ENCODE results near the gene GLP2R.
A peak's percentile ranks its signal among the peaks of the same experiment; 100 is the strongest.

Gene GLP2R

DNA sequence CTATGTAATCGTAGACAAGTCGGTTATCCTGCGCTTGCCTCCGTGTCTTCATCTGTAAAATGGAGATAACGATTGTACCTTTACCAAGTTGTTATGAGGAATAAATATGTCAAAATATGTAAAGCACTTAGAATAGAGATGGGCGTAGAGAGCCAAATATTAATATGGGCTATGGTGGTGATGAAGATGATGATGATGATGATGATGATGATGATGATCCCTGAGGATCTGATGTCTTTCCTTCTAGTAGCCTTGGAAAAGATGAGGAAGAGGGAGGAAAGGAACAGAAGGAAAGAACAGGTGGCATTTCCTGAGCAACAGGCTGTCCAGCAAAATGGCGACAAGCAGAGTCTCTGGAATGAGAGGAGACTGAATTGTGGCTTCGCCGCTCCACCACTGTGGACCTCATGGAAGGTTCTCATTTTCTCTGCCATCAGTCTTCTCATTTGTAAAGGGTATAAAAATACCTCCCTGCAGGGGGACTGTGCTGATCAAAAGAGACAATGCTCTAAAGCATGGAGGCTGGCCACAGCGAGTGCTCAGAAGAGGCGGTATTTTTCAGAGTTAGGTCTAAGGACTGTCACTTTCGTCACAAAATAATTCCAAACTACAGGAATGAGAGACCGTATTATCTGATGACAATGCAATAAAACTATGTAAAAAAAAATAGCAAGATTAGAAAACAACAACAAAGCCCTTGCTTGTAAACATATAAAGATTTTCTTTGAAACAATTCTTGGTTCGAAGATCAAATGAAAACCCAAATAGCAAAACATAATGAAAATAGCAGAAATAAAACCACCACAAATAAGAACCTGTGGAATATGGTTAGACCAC lies 96.5 kb downstream of the GLP2R start:
- POLR2A ChIA-PET = no interaction called here
- CTCF ChIA-PET = no interaction called here
- TF ChIP-seq NFRKB (IDR thresholded peaks at IDR 0.05) (no peak), FOXM1 (IDR thresholded peaks at IDR 0.05; ENCODE audit: borderline replicate concordance) (no peak), L3MBTL2 (conservative IDR thresholded peaks at IDR 0.05) (no peak), FOXK2 (IDR thresholded peaks at IDR 0.05) (no peak), ARNT (IDR thresholded peaks at IDR 0.05) (no peak), SP1 (IDR thresholded peaks at IDR 0.05) (no peak), SUZ12 (IDR thresholded peaks at IDR 0.05) (no peak), ELF4 (IDR thresholded peaks at IDR 0.05) (no peak)
- TF ChIP-seq, protein P1, sequence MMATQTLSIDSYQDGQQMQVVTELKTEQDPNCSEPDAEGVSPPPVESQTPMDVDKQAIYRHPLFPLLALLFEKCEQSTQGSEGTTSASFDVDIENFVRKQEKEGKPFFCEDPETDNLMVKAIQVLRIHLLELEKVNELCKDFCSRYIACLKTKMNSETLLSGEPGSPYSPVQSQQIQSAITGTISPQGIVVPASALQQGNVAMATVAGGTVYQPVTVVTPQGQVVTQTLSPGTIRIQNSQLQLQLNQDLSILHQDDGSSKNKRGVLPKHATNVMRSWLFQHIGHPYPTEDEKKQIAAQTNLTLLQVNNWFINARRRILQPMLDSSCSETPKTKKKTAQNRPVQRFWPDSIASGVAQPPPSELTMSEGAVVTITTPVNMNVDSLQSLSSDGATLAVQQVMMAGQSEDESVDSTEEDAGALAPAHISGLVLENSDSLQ (IDR thresholded peaks at IDR 0.05) = no peak
- no peak for DNase-seq (ENCODE audit: extremely low spot score)

DNA sequence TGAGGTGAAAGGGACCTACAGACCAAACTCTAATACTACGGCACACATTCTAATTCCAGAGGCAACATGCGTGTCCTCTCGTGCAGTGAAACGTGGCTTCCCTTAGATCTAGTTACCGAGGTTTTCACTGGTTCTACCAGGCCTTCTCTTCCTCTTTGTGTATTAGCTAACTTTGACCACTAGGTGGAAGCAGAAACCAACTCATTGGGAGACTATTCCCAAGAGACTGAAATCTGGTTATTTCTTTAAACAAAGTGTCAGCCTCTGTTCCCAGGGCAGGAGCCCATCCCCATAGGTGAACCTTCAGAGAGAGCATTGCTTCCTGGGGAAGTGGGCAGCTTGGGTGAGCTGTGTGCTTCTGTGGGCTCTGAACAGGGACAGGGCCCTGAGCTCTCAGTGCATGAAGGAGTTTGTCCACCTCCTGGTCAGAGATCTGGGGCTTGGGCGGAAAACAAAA lies 99.0 kb downstream of the GLP2R start:
- ChIA-PET POLR2A (no interaction called here), CTCF (interaction anchor here (0.8 to 1.3 kb wide), 4 partner anchors 17 to 692 kb away, joined by 3 to 6 read pairs (median 4); no protein-coding TSS in a partner anchor)
- no peak for TF ChIP-seq NFRKB (IDR thresholded peaks at IDR 0.05)
- peak; percentile 53 for TF ChIP-seq L3MBTL2 (conservative IDR thresholded peaks at IDR 0.05)
- peak; percentile 68 for DNase-seq (ENCODE audit: extremely low spot score)

GRCh38 chr17:9925457-9925856 lies 99.7 kb downstream of the GLP2R start:
- ChIA-PET CTCF (interaction anchor here (0.7 to 1.3 kb wide), 4 partner anchors 197 to 691 kb away, joined by 3 to 6 read pairs (median 3); no protein-coding TSS in a partner anchor), POLR2A (no interaction called here)
- no peak for DNase-seq (ENCODE audit: extremely low spot score)
- TF ChIP-seq NFRKB (IDR thresholded peaks at IDR 0.05) (no peak), FOXK2 (IDR thresholded peaks at IDR 0.05) (no peak), LEF1 (IDR thresholded peaks at IDR 0.05; ENCODE audit: borderline replicate concordance) (no peak), HDGF (IDR thresholded peaks at IDR 0.05; ENCODE audit: borderline replicate concordance) (no peak), CTBP1 (IDR thresholded peaks at IDR 0.05; ENCODE audit: borderline replicate concordance) (no peak), L3MBTL2 (conservative IDR thresholded peaks at IDR 0.05) (no peak), SUZ12 (IDR thresholded peaks at IDR 0.05) (no peak), FOXM1 (IDR thresholded peaks at IDR 0.05; ENCODE audit: borderline replicate concordance) (no peak), FOXA1 (IDR thresholded peaks at IDR 0.05) (no peak), ZNF384 (IDR thresholded peaks at IDR 0.05) (no peak), ARNT (IDR thresholded peaks at IDR 0.05) (no peak), ELF4 (IDR thresholded peaks at IDR 0.05) (no peak), BHLHE40 (IDR thresholded peaks at IDR 0.05; ENCODE audit: borderline replicate concordance) (no peak), TARDBP (IDR thresholded peaks at IDR 0.05) (no peak)
- TF ChIP-seq, protein P1 (IDR thresholded peaks at IDR 0.05) = no peak

- CTCF ChIA-PET = interaction anchor here (0.9 kb wide), 1 partner anchor 690 kb away, joined by 3 read pairs; no protein-coding TSS in a partner anchor
- no peak for DNase-seq (ENCODE audit: extremely low spot score)
- POLR2A ChIA-PET = no interaction called here
- TF ChIP-seq FOXA1 (IDR thresholded peaks at IDR 0.05) (no peak), SUZ12 (IDR thresholded peaks at IDR 0.05) (no peak), TARDBP (IDR thresholded peaks at IDR 0.05) (no peak), ZNF384 (IDR thresholded peaks at IDR 0.05) (no peak), L3MBTL2 (conservative IDR thresholded peaks at IDR 0.05) (no peak), ARNT (IDR thresholded peaks at IDR 0.05) (no peak), BHLHE40 (IDR thresholded peaks at IDR 0.05; ENCODE audit: borderline replicate concordance) (no peak), FOXM1 (IDR thresholded peaks at IDR 0.05; ENCODE audit: borderline replicate concordance) (no peak), CTBP1 (IDR thresholded peaks at IDR 0.05; ENCODE audit: borderline replicate concordance) (no peak), NFRKB (IDR thresholded peaks at IDR 0.05) (no peak), LEF1 (IDR thresholded peaks at IDR 0.05; ENCODE audit: borderline replicate concordance) (no peak), ELF4 (IDR thresholded peaks at IDR 0.05) (no peak), FOXK2 (IDR thresholded peaks at IDR 0.05) (no peak), HDGF (IDR thresholded peaks at IDR 0.05; ENCODE audit: borderline replicate concordance) (no peak), SP1 (IDR thresholded peaks at IDR 0.05) (no peak)
- TF ChIP-seq, protein P1 (IDR thresholded peaks at IDR 0.05) = no peak
Measured at GRCh38 chr17:9926150-9926804, 100.6 kb downstream of the GLP2R start.

DNA sequence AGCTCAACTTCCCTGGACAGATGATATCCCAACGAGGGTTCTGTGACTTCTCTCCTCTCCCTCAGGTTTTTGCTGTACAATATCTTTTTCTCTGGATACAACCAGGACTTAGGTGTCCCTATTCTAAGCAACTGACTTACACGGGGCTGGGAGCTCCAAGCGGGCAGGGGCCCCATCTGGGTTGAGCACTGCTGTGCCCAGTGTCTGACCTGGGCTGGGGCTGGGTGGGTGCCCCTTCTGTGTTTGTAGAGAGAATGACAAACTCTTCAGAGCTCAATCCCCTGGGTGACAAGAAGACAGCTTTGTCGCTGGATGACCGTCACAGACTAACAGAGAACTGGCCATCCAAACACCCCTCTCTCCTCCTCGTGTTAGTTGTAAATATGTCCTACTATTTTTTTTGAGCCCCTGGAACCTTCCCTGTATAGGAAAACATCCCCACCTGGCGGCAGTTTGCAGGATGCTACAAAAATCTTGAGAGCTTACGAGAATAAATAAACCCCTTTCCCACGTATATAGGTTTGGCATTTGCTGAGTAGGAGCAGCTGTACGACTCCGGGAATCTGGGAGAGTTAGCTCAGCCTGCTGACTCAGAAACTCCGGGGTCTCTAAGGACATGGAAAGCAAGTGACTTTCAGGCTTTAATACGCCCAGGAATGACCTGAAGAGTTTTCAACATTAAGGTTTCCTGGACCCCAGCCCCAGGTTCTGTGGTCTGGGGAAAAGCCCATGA lies 103.0 kb downstream of the GLP2R start:
- ChIA-PET CTCF (interaction anchor here (0.6 to 0.7 kb wide), 2 partner anchors 16 to 663 kb away, joined by 3 to 4 read pairs; no protein-coding TSS in a partner anchor), POLR2A (no interaction called here)
- DNase-seq (ENCODE audit: extremely low spot score) = peak; percentile 50
- TF ChIP-seq ARNT (IDR thresholded peaks at IDR 0.05) (no peak), ZNF384 (IDR thresholded peaks at IDR 0.05) (peak; percentile 77)
